Measurements from ENCODE around the gene SHROOM4.

SHROOM4 gene

DNA sequence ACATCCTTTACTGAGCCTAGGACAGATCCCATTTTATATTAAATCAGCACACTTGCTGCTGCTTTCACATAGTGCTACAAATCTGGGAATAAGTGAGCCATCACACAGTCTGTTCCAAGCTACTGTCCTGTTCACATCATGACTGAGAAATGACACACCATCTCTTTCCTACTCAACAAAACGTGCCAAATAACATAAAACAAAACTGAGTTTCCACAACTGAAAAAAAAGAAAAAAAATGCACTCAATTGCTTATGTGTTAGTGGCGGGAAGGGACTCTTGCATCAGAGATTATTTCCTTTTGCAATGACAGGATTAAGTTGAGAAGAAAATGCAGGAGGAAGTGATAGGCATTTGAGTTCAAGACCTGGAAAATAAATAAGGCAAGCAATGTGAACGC, 109.0 kb downstream of the SHROOM4 start:
- DNase-seq (ENCODE audit: low read depth), result no peak

DNA sequence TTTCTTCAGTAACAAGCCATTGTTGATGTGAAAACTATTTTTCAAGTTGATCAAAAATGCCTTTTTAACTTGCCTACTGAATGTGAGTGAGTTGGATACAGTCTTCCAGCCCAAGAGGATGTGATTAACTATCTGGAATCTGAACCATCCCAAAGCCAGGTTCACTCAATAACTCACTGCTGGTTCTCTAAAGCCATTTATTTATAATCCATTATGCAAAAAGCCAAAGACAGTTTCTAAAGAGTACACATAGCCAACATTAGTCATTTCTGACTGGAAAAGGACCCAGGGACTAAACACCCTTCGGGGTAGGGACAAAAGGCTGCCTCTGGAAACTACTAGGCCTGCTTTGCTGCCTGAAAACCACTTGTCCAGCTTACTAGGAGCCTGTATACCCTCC, 109.6 kb downstream of the SHROOM4 start:
- no peak for DNase-seq (ENCODE audit: low read depth)

DNA sequence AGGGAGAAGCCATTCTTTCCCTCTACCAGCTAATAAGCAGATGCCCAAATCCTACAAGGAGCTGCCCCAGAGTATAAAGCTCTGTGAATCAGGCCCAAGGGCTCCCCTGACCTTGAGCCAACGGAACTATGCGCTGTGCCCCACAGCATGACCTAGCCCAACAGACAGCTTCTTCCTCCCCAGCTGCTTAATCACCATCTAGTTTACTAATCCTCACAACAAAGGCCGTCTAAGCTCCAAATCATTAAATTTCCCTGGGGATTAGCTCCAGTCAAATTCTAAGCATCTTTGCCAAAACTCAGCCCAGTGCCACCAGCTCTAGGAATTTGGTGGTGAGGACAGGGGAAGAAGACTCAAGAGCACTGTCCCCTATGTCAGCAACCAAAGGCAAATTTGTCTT, 113.1 kb downstream of the SHROOM4 start:
- no peak for DNase-seq (ENCODE audit: low read depth)

DNA sequence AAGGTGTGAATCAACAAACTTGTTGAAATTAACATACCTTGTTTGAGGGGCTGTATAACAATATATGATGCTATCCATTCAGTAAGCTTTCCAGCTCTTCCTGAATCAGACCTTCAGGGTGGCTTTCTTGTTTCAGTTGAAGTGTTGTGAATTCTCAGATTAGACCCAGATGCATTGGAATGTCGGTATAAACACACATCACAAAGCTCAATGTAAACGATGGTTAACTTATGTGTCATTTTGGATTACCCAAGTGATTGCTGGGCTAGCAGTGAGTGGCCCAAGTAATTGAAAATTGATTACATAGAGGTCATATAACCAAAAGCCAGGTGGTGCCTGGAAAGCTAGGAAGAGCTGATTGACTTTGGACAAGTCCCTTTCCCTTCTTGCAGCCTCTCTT, 115.0 kb downstream of the SHROOM4 start:
- DNase-seq (ENCODE audit: low read depth), result no peak

DNA sequence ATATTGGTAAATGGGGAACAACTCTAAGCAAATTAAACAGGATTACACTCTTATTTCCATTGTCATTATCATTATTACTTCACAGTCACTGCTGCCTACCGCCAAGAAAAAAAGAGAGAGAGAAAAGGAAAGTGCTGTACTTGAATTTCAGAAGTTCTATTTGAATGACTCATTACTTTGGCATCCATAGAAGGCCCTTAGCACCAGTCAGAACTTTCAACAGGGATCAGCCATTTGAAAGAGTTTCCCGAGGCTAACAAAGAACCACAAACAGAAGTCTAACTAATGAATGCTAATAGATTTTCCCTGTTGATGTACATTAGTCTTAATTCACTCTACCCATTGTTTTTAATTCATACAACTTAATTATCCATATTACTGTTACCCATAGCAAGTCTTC, 116.3 kb downstream of the SHROOM4 start:
- DNase-seq (ENCODE audit: low read depth), result no peak

DNA sequence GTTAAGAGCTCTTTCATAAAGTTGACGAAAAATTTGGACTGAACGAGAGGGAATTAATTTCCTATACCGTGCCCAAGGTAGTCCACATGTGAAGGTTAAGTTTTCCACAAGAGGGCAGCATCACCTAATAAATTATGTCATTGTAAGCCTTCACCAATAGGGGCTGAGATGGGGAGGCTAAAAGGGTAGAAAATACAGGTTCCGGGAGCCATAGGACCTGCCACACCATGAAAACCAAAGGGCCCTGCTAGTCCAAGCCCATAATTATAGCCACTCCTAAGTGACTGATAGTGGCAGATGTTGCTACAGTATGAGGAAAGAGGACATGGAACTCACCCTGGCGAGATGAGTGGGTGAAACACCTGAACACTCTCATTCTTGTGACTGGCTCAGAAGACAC, 122.2 kb downstream of the SHROOM4 start:
- no peak for DNase-seq (ENCODE audit: low read depth)

DNA sequence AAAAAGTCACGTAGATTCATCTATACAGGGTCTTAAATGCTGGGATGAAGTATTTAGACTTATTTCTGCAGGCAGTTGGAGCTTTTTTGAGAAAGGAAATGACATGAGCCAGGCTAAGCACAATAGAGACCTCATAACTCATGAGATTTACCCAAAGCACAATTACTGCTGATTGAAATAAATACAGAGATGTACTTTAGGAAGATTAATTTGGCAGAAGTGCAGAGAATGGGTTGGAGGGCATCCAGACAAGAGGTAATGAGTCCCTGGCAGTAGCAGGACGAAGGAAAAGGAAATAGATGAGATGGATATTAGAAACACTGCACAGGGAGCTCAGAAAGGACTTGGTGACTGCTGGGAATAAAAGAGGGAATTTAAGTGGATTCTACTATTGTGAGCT, 129.1 kb downstream of the SHROOM4 start:
- DNase-seq (ENCODE audit: low read depth), result no peak

DNA sequence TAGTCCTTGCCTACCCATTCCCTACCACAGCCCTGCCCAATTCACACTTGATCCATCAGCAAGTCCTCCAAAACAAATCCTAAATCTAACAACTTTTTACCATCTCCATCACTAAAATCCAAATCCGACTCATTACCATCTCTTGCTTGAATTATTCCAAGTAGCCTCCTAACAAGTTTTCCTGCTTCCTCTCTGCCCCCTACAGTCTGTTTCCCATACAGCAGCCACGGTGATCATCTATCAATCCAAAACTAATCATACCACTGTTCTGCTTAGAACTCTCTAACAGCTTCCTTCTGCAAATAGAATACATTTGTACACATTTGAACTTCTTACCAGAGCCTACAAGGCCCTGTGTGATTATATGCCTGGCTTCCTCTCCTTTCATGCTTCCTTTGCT, 133.0 kb downstream of the SHROOM4 start:
- no peak for DNase-seq (ENCODE audit: low read depth)

DNA sequence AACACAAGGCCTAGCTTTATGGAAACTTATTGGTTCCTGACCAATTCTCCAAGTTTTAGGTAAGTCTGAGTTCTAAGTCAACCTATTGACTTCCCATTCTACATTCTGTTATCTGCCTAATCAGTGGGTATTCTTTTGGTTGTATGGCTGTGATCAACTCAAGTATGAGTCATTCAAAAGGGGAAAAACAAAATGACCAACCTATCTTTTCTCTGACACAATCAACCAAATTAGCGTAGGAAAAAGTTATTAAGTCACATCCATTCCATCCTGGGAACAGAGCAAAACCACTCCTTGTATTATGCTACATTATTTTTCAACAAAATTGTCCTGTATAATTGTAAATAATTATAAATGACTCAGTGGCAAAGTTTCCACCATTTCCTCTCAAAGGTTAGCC, 136.2 kb downstream of the SHROOM4 start:
- DNase-seq (ENCODE audit: low read depth), result no peak

DNA sequence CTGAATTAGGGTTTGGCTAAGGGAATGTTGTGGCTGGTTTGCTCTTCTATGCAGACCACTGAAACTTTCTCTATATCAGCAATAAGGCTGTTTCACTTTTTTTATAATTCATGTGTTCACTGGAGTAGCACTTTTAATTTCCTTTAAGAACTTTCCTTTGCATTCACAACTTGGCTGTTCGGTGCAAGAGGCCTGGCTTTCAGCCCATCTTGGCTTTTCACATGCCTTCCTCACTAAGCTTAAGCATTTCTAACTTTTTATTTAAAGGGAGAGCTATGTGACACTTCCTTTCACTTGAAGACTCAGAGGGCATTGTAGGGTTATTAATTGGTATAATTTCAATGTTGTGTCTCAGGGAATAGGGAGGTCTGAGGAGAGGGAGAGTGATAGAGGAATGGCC, 142.3 kb downstream of the SHROOM4 start:
- DNase-seq (ENCODE audit: low read depth), result no peak

DNA sequence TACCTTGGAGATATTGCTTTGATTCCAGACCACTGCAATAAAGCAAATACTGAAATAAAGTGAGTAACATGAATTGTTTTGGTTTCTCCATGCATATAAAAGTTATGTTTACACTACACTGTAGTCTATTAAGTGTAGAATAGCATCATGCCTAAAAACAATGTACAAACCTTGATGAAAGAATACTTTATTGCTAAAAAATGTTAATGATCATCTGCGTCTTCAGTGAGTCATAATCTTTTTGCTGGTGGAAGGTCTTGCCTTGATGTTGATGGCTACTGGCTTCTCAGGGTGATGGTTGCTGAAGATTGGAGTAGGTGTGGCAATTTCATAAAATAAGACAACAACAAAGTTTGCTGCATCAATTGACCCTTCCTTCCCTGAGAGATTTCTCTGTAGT, 145.1 kb downstream of the SHROOM4 start:
- no peak for DNase-seq (ENCODE audit: low read depth)

DNA sequence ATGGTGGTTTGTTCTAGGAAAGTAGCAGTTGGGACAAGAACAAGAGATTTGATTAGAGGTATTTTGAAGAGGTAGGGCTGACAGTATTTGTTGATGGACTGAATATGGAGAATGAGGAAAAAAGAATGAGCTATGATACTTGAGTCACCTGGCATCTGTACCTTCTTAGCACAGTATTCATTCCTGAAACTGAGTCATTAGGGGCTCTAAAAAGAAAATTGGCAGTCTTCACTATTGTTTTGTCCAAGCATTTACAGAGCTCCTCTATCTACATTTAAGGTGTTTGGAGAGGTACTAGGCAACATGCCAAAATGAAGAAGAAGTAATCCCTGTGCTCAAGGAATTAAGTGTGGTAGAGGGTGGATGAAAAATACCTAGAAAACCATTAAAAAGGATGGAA, 165.8 kb downstream of the SHROOM4 start:
- DNase-seq (ENCODE audit: low read depth), result no peak

DNA sequence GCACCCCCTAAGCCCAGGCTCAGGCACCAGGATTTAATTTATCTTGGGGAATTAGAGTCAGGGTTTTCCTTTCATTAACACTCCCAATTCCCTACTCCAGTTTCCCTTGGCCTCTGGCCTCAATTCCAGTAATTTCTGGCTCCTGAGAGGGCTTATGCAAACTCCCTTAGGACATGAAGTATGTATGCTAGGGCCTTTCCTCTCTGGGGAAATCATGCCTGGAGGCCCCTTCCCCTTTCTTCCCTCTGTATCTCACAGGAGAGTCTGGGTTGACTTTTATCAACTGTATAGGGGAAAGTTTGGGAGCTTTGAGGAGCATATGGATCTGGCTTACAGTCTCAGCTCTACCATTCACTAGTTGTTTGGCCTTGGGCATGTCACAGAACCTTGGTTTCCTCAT, 169.5 kb downstream of the SHROOM4 start:
- DNase-seq (ENCODE audit: low read depth), result no peak

DNA sequence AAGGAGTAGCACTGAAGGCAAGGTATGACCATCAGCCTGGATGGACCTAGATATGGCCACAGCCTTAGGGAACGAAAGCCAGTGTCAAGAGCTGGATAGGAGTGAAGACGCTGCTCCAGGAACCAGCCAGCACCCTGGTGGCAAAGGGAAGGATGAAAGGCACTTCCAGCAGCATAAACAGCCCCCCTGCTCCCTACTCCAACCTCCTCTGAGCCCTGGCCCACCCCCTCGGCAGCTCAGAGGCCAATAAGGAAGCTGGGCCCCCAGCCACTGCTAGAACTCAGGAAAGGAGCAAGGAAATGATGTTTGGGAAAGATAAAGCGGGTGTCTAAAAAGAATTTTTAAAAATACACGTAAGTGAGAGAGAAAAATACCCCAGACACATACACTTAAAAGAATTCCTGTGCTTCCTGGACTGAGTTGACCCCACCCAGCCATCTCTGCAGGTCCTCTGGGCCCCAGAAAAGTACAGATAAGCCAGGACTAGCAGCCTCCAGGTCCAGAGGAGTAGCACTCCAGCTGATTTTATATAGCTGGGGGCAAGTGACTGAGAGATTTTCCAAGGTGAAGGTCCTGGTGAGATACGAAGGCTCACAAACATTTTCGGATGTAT, 170.4 kb downstream of the SHROOM4 start:
- DNase-seq (ENCODE audit: low read depth), result no peak

DNA sequence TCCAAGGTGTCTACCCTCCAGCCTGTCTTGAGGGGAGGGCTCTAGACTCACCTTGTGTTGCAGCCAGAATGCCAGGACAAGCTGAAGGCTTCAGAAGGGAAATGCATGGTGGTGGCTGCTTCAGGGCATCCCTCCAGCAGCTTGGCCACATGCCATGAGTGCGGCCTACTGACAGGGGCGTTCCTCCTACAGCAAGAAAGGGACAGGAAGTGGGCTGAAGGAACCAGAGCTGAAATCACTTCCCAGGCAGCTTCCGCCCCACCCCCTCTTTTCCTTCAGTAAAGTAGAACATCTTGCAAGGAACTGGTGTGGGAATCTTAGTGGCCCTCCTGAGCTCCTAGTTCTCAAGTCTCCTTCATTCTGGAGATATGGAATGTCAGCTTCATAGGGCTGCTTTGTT, 175.9 kb downstream of the SHROOM4 start:
- no peak for DNase-seq (ENCODE audit: low read depth)

DNA sequence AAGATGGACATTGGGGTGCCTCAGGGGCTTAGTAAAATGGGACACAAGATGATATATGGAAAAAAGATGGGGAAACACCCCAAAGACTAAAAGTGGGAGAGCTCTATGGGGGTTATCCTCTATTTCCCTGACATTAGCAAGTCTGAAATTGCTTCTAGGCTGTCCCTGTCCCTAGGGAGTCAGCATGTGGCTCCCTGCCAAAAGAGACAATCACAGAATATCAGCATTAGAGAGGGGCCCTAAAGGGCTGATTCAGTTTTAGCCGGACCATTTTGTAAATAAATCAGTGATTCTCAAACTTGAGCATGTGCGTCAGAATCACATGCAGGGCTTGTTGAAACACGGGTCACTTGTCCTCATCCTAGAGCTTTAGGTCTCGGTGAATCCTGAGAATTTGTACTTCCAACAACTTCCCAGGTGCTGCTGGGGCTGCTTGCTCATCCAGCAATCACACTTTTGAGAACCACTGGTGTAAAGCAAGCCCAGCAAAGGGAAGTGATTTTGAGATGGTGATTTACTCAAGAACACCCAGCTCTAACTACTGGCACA, 178.1 kb downstream of the SHROOM4 start:
- no peak for DNase-seq (ENCODE audit: low read depth)

DNA sequence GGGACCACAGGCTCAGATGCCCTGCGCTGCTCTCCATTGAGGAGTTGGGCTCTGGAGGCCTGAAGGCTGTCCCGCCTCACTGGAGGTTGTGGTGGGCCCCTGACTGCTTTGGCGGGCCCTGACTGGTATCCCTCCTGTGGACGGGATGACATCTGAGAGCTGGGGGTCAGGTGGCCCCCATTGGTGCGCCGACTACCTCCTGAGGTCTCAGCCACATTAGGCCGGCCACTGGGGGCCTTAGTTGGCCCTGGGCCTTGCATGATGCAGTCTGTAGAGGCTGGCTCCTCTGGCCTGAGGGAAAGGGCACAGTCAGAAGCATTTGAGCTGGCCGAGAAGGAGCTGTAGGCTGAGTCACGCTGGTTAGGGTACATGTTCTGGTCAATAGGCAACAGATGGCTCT, 178.8 kb downstream of the SHROOM4 start:
- DNase-seq (ENCODE audit: low read depth), result no peak

DNA sequence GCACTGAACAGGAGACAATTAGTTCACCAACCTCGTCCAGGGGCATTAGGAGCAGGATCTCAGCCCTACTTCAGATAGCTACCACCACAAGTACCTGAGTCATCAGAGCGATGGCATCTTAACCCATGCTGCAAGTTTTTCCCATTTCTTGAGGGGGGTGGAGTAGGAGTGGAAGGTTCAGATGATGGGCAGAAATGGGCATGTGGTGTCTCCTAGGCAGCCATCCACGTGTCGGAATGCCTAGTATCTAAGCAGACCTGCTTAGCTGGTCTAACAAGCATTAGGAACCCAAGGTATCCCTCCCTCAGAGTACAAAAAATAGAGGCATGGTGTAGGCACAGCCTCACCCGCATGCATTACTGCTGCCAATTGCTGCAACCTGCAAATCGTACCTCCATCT, 184.2 kb downstream of the SHROOM4 start:
- no peak for DNase-seq (ENCODE audit: low read depth)

DNA sequence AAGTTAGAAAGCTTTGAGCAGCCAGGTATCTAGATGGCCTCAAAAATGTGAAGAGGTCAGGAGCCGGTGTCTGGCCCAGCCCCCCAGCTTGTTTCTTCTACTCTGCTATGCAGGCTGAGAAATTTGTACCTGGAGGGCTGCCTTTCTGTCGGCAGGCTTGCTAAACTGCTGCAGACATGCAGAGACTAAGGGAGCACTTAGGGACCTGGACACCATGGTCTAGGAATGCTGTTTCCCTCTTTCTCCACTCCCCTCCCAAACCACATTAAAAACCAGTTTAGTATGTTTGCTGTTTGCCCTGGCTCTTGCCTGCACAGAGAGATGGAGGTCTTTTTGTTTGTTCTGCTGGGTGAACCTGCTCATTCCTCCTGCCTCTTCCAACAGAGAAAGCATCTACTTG, 186.3 kb downstream of the SHROOM4 start:
- DNase-seq (ENCODE audit: low read depth), result no peak

DNA sequence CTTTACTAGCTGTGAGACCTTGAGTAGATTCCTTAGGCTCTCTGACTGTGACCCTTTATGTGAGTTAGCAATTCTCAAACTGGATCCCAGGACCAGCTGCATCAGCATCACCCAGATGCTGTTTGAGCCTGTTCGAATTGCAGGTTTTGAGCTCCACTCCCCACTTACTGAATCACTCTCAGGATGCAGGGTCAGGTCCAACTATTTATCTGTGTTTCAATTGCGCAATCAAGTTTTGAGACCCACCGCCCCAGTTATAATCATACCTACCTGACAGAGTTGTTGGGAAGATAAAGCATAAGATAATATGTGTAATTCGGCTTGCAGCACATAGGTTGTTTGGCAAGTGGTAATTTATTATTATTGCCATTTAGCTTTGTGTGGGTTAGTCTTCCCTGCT, 187.6 kb downstream of the SHROOM4 start:
- DNase-seq (ENCODE audit: low read depth), result no peak

DNA sequence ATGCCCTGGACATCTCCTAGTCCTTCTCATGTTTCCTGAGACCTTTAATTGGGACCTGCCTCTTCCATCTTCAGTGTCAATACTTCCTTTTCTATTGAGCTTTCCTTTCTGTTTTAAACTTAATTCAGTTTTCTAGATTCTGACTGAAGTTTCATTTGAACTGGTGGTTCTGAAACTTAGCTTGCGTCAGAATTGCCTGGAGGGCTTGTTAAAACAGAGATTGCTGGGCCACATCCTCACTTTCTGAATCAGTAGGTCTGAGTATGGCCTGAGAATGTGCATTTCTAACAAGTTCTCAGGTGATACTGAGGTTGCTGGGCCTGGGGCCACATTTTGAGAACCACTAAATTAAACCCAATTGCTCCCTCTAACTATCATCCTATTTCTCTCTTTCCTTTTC, 191.2 kb downstream of the SHROOM4 start:
- no peak for DNase-seq (ENCODE audit: low read depth)

DNA sequence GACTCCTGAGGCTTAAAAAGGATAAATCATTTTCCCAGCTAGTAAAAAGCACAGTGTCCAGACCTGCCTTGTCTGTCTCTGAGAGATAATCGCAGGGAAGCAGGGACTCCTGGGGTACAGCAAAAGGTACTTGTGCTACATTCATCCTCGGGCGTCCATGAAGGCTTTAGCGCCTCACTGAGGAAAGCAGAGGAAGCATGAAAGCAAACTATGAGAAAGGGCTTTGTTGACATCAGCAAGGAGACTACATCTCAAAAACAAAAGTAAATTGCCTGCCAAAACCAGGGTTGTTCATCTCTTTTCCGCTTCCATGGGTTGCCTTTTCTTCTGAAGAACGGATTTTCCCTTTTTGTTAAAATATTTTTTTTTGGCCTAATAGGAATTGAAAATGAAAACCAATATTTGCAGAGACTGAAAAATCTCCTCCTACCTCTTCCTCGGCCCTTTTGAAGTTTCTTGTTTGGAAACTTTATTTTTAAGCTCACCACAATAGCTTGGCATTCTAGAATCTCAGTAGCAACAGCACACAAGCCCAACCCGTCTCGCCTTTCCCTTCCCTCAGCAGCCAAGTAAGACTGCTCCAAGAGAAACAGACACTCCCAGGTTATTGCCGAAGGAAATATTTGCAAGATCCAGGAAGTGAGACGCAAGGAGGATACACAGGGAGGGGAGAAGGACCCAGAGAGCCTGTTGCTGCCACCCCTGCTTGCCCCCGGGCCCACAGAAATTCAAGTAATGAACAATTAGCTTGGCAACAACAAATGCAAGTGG, 195.0 kb downstream of the SHROOM4 start:
- no peak for DNase-seq (ENCODE audit: low read depth)

DNA sequence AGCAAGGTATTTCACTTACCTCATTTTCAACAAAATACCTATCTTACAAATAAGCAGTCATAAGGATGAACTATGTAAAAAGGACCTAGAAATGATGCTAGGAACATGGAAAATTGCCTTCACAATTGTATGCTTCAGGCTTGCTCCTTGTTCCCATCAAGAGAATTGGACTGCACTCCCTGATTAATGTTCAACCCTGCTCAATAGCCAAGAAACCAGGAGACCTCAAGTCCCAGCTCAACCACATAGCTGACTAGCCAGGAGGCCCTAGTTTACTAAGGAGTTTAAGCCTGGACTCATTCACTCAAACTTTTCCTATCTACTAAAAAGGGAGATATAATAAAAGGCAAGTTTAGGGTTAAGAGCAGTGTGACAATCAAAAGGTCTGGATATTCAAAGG, 196.8 kb downstream of the SHROOM4 start:
- no peak for DNase-seq (ENCODE audit: low read depth)

Data from T follicular helper cell (primary cell).